B cell (primary cell): Measurements from ENCODE around the gene MAML3. TPM values are rescaled to one million over a fixed set of nuclear protein-coding genes. Genes with fewer than 3 reads are reported as not detected.

ENCODE experiments used
- ATAC-seq: fragments of 200-7000 bp; cut with Tn5 transposase; one replicate; pipeline ENCODE4 v1.10.0; 2021; ENCODE audit warnings: low read depth, mild to moderate bottlenecking, moderate number of reproducible peaks, moderate library complexity
- CTCF ChIA-PET: fragments of 350-600 bp; sonication (Branson Sonifier 250); formaldehyde crosslinking; loops from one replicate; lab custom pipeline; 2021; ENCODE audit warnings: antibody characterized with exemption, inconsistent platforms; lab: Charles Lee
- POLR2A ChIA-PET: fragments of 350-600 bp; sonication (Branson Sonifier 250); formaldehyde crosslinking; loops from one replicate; lab custom pipeline; 2021; ENCODE audit warnings: antibody characterized with exemption; lab: Charles Lee
- DNase-seq: peaks from one replicate; pipeline ENCODE4 v3.0.0; 2013
- H2AFZ ChIP-seq: 2 replicates; pipeline ENCODE4 v1.6.1; 2012; ENCODE audit warnings: mild to moderate bottlenecking, low read depth, low read length; ENCODE audit not compliant: insufficient read depth, poor library complexity, severe bottlenecking
- H3K27ac ChIP-seq, 2 donors: 1 replicate in 1 of 2; 2 replicates in 1 of 2; pipeline ENCODE4 v1.5.1; 2012 to 2013; ENCODE audit warnings: low read length in 2 of 2, mild to moderate bottlenecking in 2 of 2, moderate library complexity in 1 of 2
- H3K27me3 ChIP-seq, 4 experiments: fragments of 200-600 bp in 1 of 4; sonication (generic) in 1 of 4; replicated peaks in 1 of 4; 1 replicate in 2 of 4; 2 replicates in 2 of 4; pipeline versions ENCODE4 v1.6.1 to v1.7.0; 2013 to 2016; ENCODE audit warnings: low read length in 3 of 4, mild to moderate bottlenecking in 2 of 4, mixed read lengths in 1 of 4, moderate library complexity in 1 of 4; ENCODE audit not compliant: insufficient read depth in 4 of 4, control insufficient read depth in 3 of 4; ENCODE audit errors: control extremely low read depth in 1 of 4
- H3K36me3 ChIP-seq, 2 experiments: replicated peaks in 1 of 2; 1 replicate in 1 of 2; 2 replicates in 1 of 2; pipeline versions ENCODE4 v1.6.1 to v1.7.1; 2013; ENCODE audit warnings: low read length in 1 of 2; ENCODE audit not compliant: insufficient read depth in 2 of 2, control insufficient read depth in 1 of 2; ENCODE audit errors: control extremely low read depth in 1 of 2, extremely low read depth in 1 of 2
- H3K4me1 ChIP-seq, 2 donors: fragments of 200-600 bp in 1 of 2; sonication (generic) in 1 of 2; 1 replicate in 1 of 2; 2 replicates in 1 of 2; pipeline versions ENCODE4 v1.5.1 to v1.6.1; 2013 to 2017; ENCODE audit warnings: low read length in 2 of 2; ENCODE audit not compliant: control insufficient read depth in 2 of 2, insufficient read depth in 2 of 2
- H3K4me2 ChIP-seq: replicated peaks from 2 replicates; pipeline ENCODE3; 2012; ENCODE audit warnings: mild to moderate bottlenecking, low read depth, low read length; ENCODE audit not compliant: poor library complexity, severe bottlenecking
- H3K4me3 ChIP-seq, 5 experiments: fragments of 200-600 bp in 1 of 5; sonication (generic) in 1 of 5; 1 replicate in 3 of 5; 2 replicates in 2 of 5; pipeline versions ENCODE4 v1.5.1 to v1.7.0; 2011 to 2016; ENCODE audit warnings: low read length in 4 of 5, mild to moderate bottlenecking in 4 of 5, low read depth in 2 of 5, control low read depth in 1 of 5, moderate library complexity in 1 of 5; ENCODE audit not compliant: insufficient read depth in 1 of 5; ENCODE audit errors: control extremely low read depth in 1 of 5, extremely low read depth in 1 of 5
- H3K79me2 ChIP-seq: fragments of 200-600 bp; sonication (generic); one replicate; pipeline ENCODE4 v1.6.0; 2016; ENCODE audit warnings: low read length; ENCODE audit not compliant: control insufficient read depth, insufficient read depth
- H3K9ac ChIP-seq: fragments of 200-600 bp; sonication (generic); 2 replicates; pipeline ENCODE4 v1.6.1; 2017; ENCODE audit warnings: mild to moderate bottlenecking, low read length, moderate library complexity
- H3K9me3 ChIP-seq, 3 donors: one replicate each; pipeline versions ENCODE4 v1.6.1 to v1.7.1; 2013; ENCODE audit warnings: low read length in 2 of 3; ENCODE audit not compliant: control insufficient read depth in 2 of 3, insufficient read depth in 1 of 3; ENCODE audit errors: control extremely low read depth in 1 of 3
- H4K20me1 ChIP-seq: 2 replicates; pipeline ENCODE4 v1.6.0; 2012; ENCODE audit warnings: mild to moderate bottlenecking, low read length; ENCODE audit not compliant: insufficient read depth, control insufficient read depth, poor library complexity, severe bottlenecking
- H3K27ac Mint-ChIP-seq: one replicate; pipeline ENCODE4 v1.8.0; 2021; ENCODE audit warnings: mixed read lengths
- H3K27me3 Mint-ChIP-seq: one replicate; pipeline ENCODE4 v1.8.0; 2021; ENCODE audit warnings: mixed read lengths
- H3K4me1 Mint-ChIP-seq: one replicate; pipeline ENCODE4 v1.8.0; 2021; ENCODE audit warnings: mixed read lengths
- H3K4me3 Mint-ChIP-seq: one replicate; pipeline ENCODE4 v1.8.0; 2021; ENCODE audit warnings: mixed read lengths
- H3K9me3 Mint-ChIP-seq: one replicate; pipeline ENCODE4 v1.8.0; 2022; ENCODE audit warnings: mixed read lengths; ENCODE audit not compliant: insufficient read depth
- EZH2 ChIP-seq: IDR thresholded peaks from 2 replicates; pipeline ENCODE4 v1.6.1; 2012; ENCODE audit warnings: borderline replicate concordance, low read depth, mild to moderate bottlenecking, moderate library complexity, low read length; ENCODE audit not compliant: insufficient read depth, poor library complexity, severe bottlenecking
- WGBS: methylation state at CpG from one replicate; pipeline ENCODE4 v1.1.5; 2013; ENCODE audit warnings: missing lambda C conversion rate; ENCODE audit not compliant: insufficient coverage; 5-methylcytosine and 5-hydroxymethylcytosine counted together
- intact Hi-C: fragments of 100-400 bp; cut with micrococcal nuclease; formaldehyde crosslinking; loops from one replicate; pipeline ENCODE4 v1.10.0; 2022
- polyA plus RNA-seq: library from polyadenylated mRNA; depleted of rRNA; stranded (reverse); fragments of >200 nt; gene quantifications from 2 replicates; pipeline ENCODE4 v1.2.3, GENCODE V29; 2012
- total RNA-seq, 2 donors: library from RNA; stranded (reverse); fragments of 120-200 nt in 1 of 2; gene quantifications; 1 replicate in 1 of 2; 2 replicates in 1 of 2; pipeline versions ENCODE4 v1.2.3 to v1.2.4, GENCODE V29; 2013 to 2022
- TF ChIP-seq, protein P1 (sequence below): fragments of 200-600 bp; IDR thresholded peaks from one replicate; pipeline ENCODE4 v1.8.0; 2022; ENCODE audit warnings: antibody characterized with exemption, mild to moderate bottlenecking

Gene MAML3
- total and polyA plus RNA-seq, 2 donors (not counting 1 experiment from before 2014, with no cell fraction given): 0.94 to 5.3 TPM

DNA sequence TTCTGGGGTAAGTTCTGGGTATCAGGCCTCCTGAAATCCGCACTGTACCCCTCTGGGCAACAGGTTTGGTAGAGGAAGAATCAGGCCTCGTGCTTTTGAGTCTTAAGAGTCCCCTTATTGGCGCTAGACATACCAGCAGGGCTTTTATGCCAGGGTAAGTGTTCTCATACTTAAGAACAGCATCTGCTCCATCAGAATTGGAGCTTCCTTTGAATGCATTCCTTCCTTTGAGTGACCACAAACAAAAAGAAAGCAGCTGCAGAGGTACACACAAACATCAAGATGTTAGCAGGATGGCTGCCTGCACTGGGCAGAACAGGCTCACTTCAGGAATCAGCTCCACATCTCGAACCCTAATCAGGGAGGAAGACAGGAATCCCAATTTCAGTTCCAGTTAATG is 331.6 kb downstream of the MAML3 start:
- Histone ChIP-seq H3K9ac (no peak overlapping the region), H4K20me1 (no peaks in the 10 kb centered on the region), H3K4me3 (no peak overlapping the region), H3K4me1 (no peaks in the 10 kb centered on the region), H3K27ac (no peak overlapping the region), H3K27me3 (no peaks in the 10 kb centered on the region), H3K79me2 (no peaks in the 10 kb centered on the region), H3K36me3 (no peaks in the 10 kb centered on the region), H2AFZ (no peak overlapping the region), H3K4me2 (no peak overlapping the region), H3K9me3 (no peaks in the 10 kb centered on the region)
- no peak for ATAC-seq
- Mint-ChIP-seq H3K27ac (no peak overlapping the region), H3K4me1 (no peaks in the 10 kb centered on the region), H3K9me3 (no peaks in the 10 kb centered on the region), H3K27me3 (no peaks in the 10 kb centered on the region), H3K4me3 (no peak overlapping the region)
- no peak for DNase-seq
- ChIA-PET POLR2A (no interaction called here), CTCF (no interaction called here)
- no peak for TF ChIP-seq EZH2
- TF ChIP-seq, protein P1, sequence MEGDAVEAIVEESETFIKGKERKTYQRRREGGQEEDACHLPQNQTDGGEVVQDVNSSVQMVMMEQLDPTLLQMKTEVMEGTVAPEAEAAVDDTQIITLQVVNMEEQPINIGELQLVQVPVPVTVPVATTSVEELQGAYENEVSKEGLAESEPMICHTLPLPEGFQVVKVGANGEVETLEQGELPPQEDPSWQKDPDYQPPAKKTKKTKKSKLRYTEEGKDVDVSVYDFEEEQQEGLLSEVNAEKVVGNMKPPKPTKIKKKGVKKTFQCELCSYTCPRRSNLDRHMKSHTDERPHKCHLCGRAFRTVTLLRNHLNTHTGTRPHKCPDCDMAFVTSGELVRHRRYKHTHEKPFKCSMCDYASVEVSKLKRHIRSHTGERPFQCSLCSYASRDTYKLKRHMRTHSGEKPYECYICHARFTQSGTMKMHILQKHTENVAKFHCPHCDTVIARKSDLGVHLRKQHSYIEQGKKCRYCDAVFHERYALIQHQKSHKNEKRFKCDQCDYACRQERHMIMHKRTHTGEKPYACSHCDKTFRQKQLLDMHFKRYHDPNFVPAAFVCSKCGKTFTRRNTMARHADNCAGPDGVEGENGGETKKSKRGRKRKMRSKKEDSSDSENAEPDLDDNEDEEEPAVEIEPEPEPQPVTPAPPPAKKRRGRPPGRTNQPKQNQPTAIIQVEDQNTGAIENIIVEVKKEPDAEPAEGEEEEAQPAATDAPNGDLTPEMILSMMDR: no peak
- WGBS: 73% methylated on average over 4 of the region's 4 CpGs
- intact Hi-C loops: no loop called here

DNA sequence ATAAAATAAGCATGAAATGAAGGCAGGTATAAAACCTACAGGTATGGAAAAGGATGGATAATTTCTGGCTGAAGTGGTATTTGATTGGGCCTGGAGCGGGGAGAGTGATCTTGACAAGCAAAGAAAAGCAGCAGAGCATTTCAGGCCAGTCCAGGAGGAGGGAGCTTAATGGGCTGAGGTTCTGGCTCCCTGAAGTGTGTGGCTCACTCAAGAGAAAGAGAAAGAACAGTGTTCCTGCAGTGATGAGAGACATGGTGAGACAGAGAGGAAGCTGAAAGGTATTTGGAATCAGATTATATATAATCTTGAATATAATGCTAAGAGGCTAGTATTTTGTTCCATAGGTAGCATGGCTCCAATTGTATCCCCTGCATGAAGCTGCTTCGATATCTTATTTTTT is 334.9 kb downstream of the MAML3 start:
- 100% methylated on average over 1 of the region's 2 CpGs for WGBS
- no peak overlapping the region for H3K4me3 Mint-ChIP-seq
- Histone ChIP-seq H3K36me3 (no peaks in the 10 kb centered on the region), H3K4me2 (no peak overlapping the region), H4K20me1 (no peaks in the 10 kb centered on the region), H2AFZ (no peak overlapping the region), H3K4me1 (no peaks in the 10 kb centered on the region), H3K79me2 (no peaks in the 10 kb centered on the region), H3K27me3 (no peaks in the 10 kb centered on the region), H3K4me3 (no peak overlapping the region), H3K9ac (no peak overlapping the region), H3K27ac (no peak overlapping the region), H3K9me3 (no peaks in the 10 kb centered on the region)
- ATAC-seq (no peak), DNase-seq (no peak)
- intact Hi-C loops: no loop called here
- H3K4me1 Mint-ChIP-seq: peaks cover 3% of the 10 kb centered on the region
- H3K27me3 Mint-ChIP-seq: peaks cover 5% of the 10 kb centered on the region
- no peak overlapping the region for H3K27ac Mint-ChIP-seq
- no peaks in the 10 kb centered on the region for H3K9me3 Mint-ChIP-seq
- POLR2A ChIA-PET: no interaction called here
- TF ChIP-seq, protein P1: no peak
- TF ChIP-seq EZH2: no peak
- CTCF ChIA-PET: interaction anchor here (0.5 kb wide), 1 partner anchor 982 kb away, joined by 4 read pairs; no protein-coding TSS in a partner anchor
